K562 (cell line): ENCODE data around the gene RNF213. TPM values are rescaled to one million over a fixed set of nuclear protein-coding genes. Genes with fewer than 3 reads are reported as not detected.

Experiments used
- ATAC-seq: fragments of 200-7000 bp; cut with Tn5 transposase; 3 replicates; pipeline ENCODE4 v1.9.1; 2020; ENCODE audit warnings: moderate library complexity
- BruUV-seq: library from RNA; stranded (reverse); fragments of 400-500 nt; replicated peaks from 2 replicates; lab custom pipeline; 2021; lab: Mats Ljungman, UMichigan
- CTCF ChIA-PET: fragments of 300-600 bp; formaldehyde crosslinking; extraction: SDS; loops from one replicate; lab custom pipeline; 2021; ENCODE audit warnings: low intra/inter-chr PET ratio; lab: Yijun Ruan, JAX
- POLR2A ChIA-PET: fragments of 300-600, 350-650 bp; sonication (Branson Sonifier 250); formaldehyde crosslinking; extraction: SDS; loops from one replicate; lab custom pipeline; 2021; ENCODE audit warnings: antibody characterized with exemption, inconsistent platforms; lab: Yijun Ruan, JAX
- DNase-seq, 4 experiments: peaks; one replicate each; pipeline versions ENCODE4 v3.0.0 to v3.0.0-alpha.2; 2011 to 2018; ENCODE audit warnings: low spot score in 3 of 4, mixed read lengths in 3 of 4; ENCODE audit errors: extremely low read depth in 1 of 4
- FAIRE-seq: peaks from 2 replicates; lab custom pipeline; 2011; peaks lifted over from hg19 to GRCh38; lab: Jason Lieb, UNC
- H2AFZ ChIP-seq: 2 replicates; pipeline ENCODE4 v1.6.0; 2011; ENCODE audit warnings: low read depth, low read length, control low read depth, inconsistent platforms
- H3K27ac ChIP-seq: fragments of 200-600 bp; 3 replicates; pipeline ENCODE4 v1.8.0; 2011; ENCODE audit warnings: low read depth, mild to moderate bottlenecking, control low read depth, inconsistent platforms, low read length, moderate library complexity, mixed read lengths; ENCODE audit errors: extremely low read depth
- H3K27me3 ChIP-seq, 2 experiments: fragments of 300-600 bp in 1 of 2; 2 replicates in 1 of 2; 3 replicates in 1 of 2; pipeline versions ENCODE4 v1.6.0 to v1.8.0; 2011; ENCODE audit warnings: inconsistent platforms in 2 of 2, low read length in 2 of 2, mild to moderate bottlenecking in 1 of 2, mixed read lengths in 1 of 2, moderate library complexity in 1 of 2; ENCODE audit not compliant: control insufficient read depth in 2 of 2, insufficient read depth in 2 of 2
- H3K36me3 ChIP-seq: fragments of 300-600 bp; 3 replicates; pipeline ENCODE4 v1.8.0; 2011; ENCODE audit warnings: mild to moderate bottlenecking, low read length, inconsistent platforms; ENCODE audit not compliant: control insufficient read depth, insufficient read depth
- H3K4me1 ChIP-seq, 2 experiments: fragments of 200-600 bp in 1 of 2; replicated peaks in 1 of 2; 2 replicates in 1 of 2; 3 replicates in 1 of 2; pipeline versions ENCODE4 v1.5.1 to v1.8.0; 2011; ENCODE audit warnings: inconsistent platforms in 2 of 2, low read length in 2 of 2, mild to moderate bottlenecking in 1 of 2, mixed read lengths in 1 of 2, moderate library complexity in 1 of 2; ENCODE audit not compliant: control insufficient read depth in 2 of 2, insufficient read depth in 2 of 2
- H3K4me2 ChIP-seq: 2 replicates; pipeline ENCODE4 v1.6.1; 2011; ENCODE audit warnings: low read length, control low read depth, inconsistent platforms, mixed read lengths; ENCODE audit not compliant: insufficient read depth
- H3K4me3 ChIP-seq: fragments of 200-600 bp; sonication (generic), shearing (Covaris generic); 2 replicates; pipeline ENCODE4 v1.5.1; 2016; ENCODE audit warnings: control low read depth, inconsistent platforms
- H3K79me2 ChIP-seq: fragments of 200-600 bp; 3 replicates; pipeline ENCODE4 v1.8.0; 2011; ENCODE audit warnings: low read length, inconsistent platforms; ENCODE audit not compliant: control insufficient read depth, insufficient read depth
- H3K9ac ChIP-seq, 2 experiments: 2 replicates each; pipeline versions ENCODE4 v1.6.0 to v1.6.1; 2011; ENCODE audit warnings: low read depth in 2 of 2, low read length in 2 of 2, control low read depth in 1 of 2, inconsistent platforms in 1 of 2, mild to moderate bottlenecking in 1 of 2, mixed read lengths in 1 of 2; ENCODE audit not compliant: insufficient read depth in 1 of 2
- H3K9me1 ChIP-seq: one replicate; pipeline ENCODE4 v1.6.0; 2011; ENCODE audit warnings: inconsistent platforms, mild to moderate bottlenecking, low read length, moderate library complexity; ENCODE audit not compliant: control insufficient read depth, insufficient read depth
- H3K9me3 ChIP-seq: replicated peaks from 2 replicates; pipeline ENCODE4 v1.5.1; 2011; ENCODE audit warnings: low read depth, low read length, inconsistent platforms; ENCODE audit not compliant: control insufficient read depth, insufficient read depth
- H4K20me1 ChIP-seq: replicated peaks from 2 replicates; pipeline ENCODE4 v1.6.1; 2011; ENCODE audit warnings: low read length, inconsistent platforms, mixed read lengths; ENCODE audit not compliant: control insufficient read depth, insufficient read depth
- EZH2 ChIP-seq: IDR thresholded peaks from 2 replicates; pipeline ENCODE4 v1.6.1; 2012; ENCODE audit warnings: low read depth, mild to moderate bottlenecking, inconsistent platforms, low read length, borderline replicate concordance
- HOXB6 ChIP-seq: fragments of 250-450 bp; sonication (Bioruptor Pico); IDR thresholded peaks from 2 replicates; pipeline ENCODE4 v1.5.1; 2022; ENCODE audit warnings: mild to moderate bottlenecking, borderline replicate concordance
- ILF3 ChIP-seq: fragments of 450-650 bp; IDR thresholded peaks from 2 replicates; pipeline ENCODE4 v1.6.1; 2018; ENCODE audit warnings: antibody characterized with exemption, mild to moderate bottlenecking, moderate library complexity, borderline replicate concordance
- ILK ChIP-seq: fragments of 450-650 bp; IDR thresholded peaks from 2 replicates; pipeline ENCODE4 v1.6.1; 2016; ENCODE audit warnings: missing genetic modification characterization, low read depth, mild to moderate bottlenecking, missing compliant biosample characterization, moderate library complexity, borderline replicate concordance
- LEF1 ChIP-seq: fragments of 450-650 bp; IDR thresholded peaks from 2 replicates; pipeline ENCODE4 v1.6.1; 2016; ENCODE audit warnings: mild to moderate bottlenecking
- ZNF121 ChIP-seq: sonication (generic); formaldehyde crosslinking; conservative IDR thresholded peaks from 2 replicates; pipeline ENCODE4 v1.8.0; 2022; ENCODE audit warnings: missing genetic modification reagents
- ZNF146 ChIP-seq: IDR thresholded peaks from one replicate; pipeline ENCODE4 v1.6.1; 2018; ENCODE audit warnings: missing compliant biosample characterization; ENCODE audit not compliant: unreplicated experiment
- WGBS: fragments of 100-300 bp; shearing (Covaris generic); methylation state at CpG from one replicate; pipeline ENCODE4 v1.1.6; 2016; ENCODE audit warnings: low coverage, mixed read lengths; ENCODE audit not compliant: insufficient coverage; ENCODE audit errors: missing lambda C conversion rate; 5-methylcytosine and 5-hydroxymethylcytosine counted together
- in situ Hi-C: fragments of 300-500 bp; cut with MboI; formaldehyde crosslinking; loops from 4 replicates; pipeline ENCODE4 v1.15.0; 2018; ENCODE audit warnings: inconsistent platforms, mixed read lengths
- intact Hi-C: fragments of 100-400 bp; cut with micrococcal nuclease; formaldehyde crosslinking; loops from 2 replicates; pipeline ENCODE4 v1.14.2; 2022
- polyA plus RNA-seq, 8 experiments: library from polyadenylated mRNA; depleted of rRNA in 4 of 8; stranded (reverse) in 5 of 8; unstranded in 3 of 8; fragments of >200 nt; fragmentation: Nextera tagmentation in 2 of 8; fragmentation: Illumina TruSeq in 1 of 8; extraction: Ambion mirVana in 2 of 8; extraction: Trizol in 1 of 8; gene quantifications; 2 replicates each; pipeline versions ENCODE4 v1.2.1 to v1.2.3, GENCODE V29; 2011 to 2014; ENCODE audit warnings: inconsistent platforms in 1 of 8, missing spikeins in 1 of 8
- total RNA-seq, 7 experiments: library from RNA; depleted of rRNA in 6 of 7; stranded (reverse); fragments of >200 nt in 6 of 7; fragmentation: Illumina TruSeq in 2 of 7; extraction: Trizol in 2 of 7; gene quantifications; 2 replicates each; pipeline versions ENCODE4 v1.2.1 to v1.2.3, GENCODE V29; 2011 to 2021; ENCODE audit warnings: low replicate concordance in 1 of 7
- TF ChIP-seq, protein P1 (sequence below): sonication (generic); formaldehyde crosslinking; IDR thresholded peaks from 2 replicates; pipeline ENCODE4 v1.9.0; 2022; ENCODE audit warnings: mild to moderate bottlenecking, missing genetic modification reagents
- TF ChIP-seq, protein P2 (sequence below): sonication (generic); formaldehyde crosslinking; IDR thresholded peaks from 2 replicates; pipeline ENCODE4 v1.8.1; 2023; ENCODE audit warnings: mild to moderate bottlenecking, missing genetic modification reagents, moderate library complexity
- TF ChIP-seq, protein P3 (sequence below): sonication (generic); formaldehyde crosslinking; IDR thresholded peaks from 2 replicates; pipeline ENCODE4 v1.8.0; 2022; ENCODE audit warnings: mild to moderate bottlenecking, missing genetic modification reagents
- TF ChIP-seq, protein P4 (sequence below), 2 experiments: fragments of 450-650 bp; formaldehyde crosslinking in 1 of 2; IDR thresholded peaks; 2 replicates each; pipeline versions ENCODE4 v1.4.0 to v1.6.1; 2014 to 2020; ENCODE audit warnings: mild to moderate bottlenecking in 2 of 2, borderline replicate concordance in 1 of 2, low read depth in 1 of 2

Gene RNF213
- total and polyA plus RNA-seq, 9 of the 15 experiments (the other 6 are each of a cell fraction or from before 2014, with no cell fraction given), result 5.3 to 33.6 (median 17.9) TPM

- peaks cover 3% of the 10 kb centered on the region for H3K9me1 ChIP-seq
- H3K79me2 ChIP-seq, result no peaks in the 10 kb centered on the region
- no peaks in the 10 kb centered on the region for H3K27me3 ChIP-seq
- BruUV-seq, result no TSS peak
- no peak for ATAC-seq
- intact Hi-C loops, result no loop called here
- no peak for DNase-seq
- no peak overlapping the region for H3K4me3 ChIP-seq
- in situ Hi-C loops, result no loop called here
- 77% methylated on average over 4 of the region's 6 CpGs for WGBS
- H2AFZ ChIP-seq, result no peak overlapping the region
- no peak for FAIRE-seq
- peaks cover 4 to 8% of the 10 kb centered on the region in 2 experiments; a peak in 2 of 5 replicates for H3K4me1 ChIP-seq
- H3K36me3 ChIP-seq, result peaks cover 45% of the 10 kb centered on the region; the same call in 2 of the 3 replicates
- ChIA-PET CTCF (no interaction called here), POLR2A (no interaction called here)
- no peaks in the 10 kb centered on the region for H3K9me3 ChIP-seq
- no peak overlapping the region for H3K27ac ChIP-seq
- H3K9ac ChIP-seq, result no peak overlapping the region
- no peak overlapping the region for H3K4me2 ChIP-seq
- H4K20me1 ChIP-seq, result peaks cover 7% of the 10 kb centered on the region
- TF ChIP-seq HOXB6 (CRISPR knock-in tag) (no peak), ILK (tag) (no peak), ZNF121 (CRISPR knock-in tag) (no peak), ZNF146 (CRISPR knock-in tag) (no peak), ILF3 (no peak), EZH2 (no peak), LEF1 (no peak)
- TF ChIP-seq, protein P1, sequence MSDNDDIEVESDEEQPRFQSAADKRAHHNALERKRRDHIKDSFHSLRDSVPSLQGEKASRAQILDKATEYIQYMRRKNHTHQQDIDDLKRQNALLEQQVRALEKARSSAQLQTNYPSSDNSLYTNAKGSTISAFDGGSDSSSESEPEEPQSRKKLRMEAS (CRISPR knock-in tag), result no peak
- TF ChIP-seq, protein P2, sequence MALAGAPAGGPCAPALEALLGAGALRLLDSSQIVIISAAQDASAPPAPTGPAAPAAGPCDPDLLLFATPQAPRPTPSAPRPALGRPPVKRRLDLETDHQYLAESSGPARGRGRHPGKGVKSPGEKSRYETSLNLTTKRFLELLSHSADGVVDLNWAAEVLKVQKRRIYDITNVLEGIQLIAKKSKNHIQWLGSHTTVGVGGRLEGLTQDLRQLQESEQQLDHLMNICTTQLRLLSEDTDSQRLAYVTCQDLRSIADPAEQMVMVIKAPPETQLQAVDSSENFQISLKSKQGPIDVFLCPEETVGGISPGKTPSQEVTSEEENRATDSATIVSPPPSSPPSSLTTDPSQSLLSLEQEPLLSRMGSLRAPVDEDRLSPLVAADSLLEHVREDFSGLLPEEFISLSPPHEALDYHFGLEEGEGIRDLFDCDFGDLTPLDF (CRISPR knock-in tag), result no peak
- TF ChIP-seq, protein P3, sequence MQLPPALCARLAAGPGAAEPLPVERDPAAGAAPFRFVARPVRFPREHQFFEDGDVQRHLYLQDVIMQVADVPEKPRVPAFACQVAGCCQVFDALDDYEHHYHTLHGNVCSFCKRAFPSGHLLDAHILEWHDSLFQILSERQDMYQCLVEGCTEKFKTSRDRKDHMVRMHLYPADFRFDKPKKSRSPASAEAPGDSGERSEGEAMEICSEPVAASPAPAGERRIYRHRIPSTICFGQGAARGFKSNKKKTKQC (CRISPR knock-in tag), result no peak
- TF ChIP-seq, protein P4, sequence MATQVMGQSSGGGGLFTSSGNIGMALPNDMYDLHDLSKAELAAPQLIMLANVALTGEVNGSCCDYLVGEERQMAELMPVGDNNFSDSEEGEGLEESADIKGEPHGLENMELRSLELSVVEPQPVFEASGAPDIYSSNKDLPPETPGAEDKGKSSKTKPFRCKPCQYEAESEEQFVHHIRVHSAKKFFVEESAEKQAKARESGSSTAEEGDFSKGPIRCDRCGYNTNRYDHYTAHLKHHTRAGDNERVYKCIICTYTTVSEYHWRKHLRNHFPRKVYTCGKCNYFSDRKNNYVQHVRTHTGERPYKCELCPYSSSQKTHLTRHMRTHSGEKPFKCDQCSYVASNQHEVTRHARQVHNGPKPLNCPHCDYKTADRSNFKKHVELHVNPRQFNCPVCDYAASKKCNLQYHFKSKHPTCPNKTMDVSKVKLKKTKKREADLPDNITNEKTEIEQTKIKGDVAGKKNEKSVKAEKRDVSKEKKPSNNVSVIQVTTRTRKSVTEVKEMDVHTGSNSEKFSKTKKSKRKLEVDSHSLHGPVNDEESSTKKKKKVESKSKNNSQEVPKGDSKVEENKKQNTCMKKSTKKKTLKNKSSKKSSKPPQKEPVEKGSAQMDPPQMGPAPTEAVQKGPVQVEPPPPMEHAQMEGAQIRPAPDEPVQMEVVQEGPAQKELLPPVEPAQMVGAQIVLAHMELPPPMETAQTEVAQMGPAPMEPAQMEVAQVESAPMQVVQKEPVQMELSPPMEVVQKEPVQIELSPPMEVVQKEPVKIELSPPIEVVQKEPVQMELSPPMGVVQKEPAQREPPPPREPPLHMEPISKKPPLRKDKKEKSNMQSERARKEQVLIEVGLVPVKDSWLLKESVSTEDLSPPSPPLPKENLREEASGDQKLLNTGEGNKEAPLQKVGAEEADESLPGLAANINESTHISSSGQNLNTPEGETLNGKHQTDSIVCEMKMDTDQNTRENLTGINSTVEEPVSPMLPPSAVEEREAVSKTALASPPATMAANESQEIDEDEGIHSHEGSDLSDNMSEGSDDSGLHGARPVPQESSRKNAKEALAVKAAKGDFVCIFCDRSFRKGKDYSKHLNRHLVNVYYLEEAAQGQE (IDR thresholded peaks at IDR 0.05; ENCODE audit: borderline replicate concordance), result no peak
- TF ChIP-seq, protein P4 (CRISPR knock-in tag; IDR thresholded peaks at IDR 0.05; ENCODE audit: low read depth), result no peak
Measured at GRCh38 chr17:80289616-80290015, 29.0 kb downstream of the RNF213 start.
